GM12892 (cell line): Measurements from ENCODE around the gene BAZ2B.
A peak's percentile ranks its signal among the peaks of the same experiment; 100 is the strongest.

ENCODE experiments used
- DNase-seq: peaks from one replicate; pipeline ENCODE4 v3.0.0; 2011; ENCODE audit not compliant: insufficient read length
- FAIRE-seq: peaks from 2 replicates; lab custom pipeline; 2011; peaks lifted over from hg19 to GRCh38; lab: Jason Lieb, UNC
- POLR2A ChIP-seq: IDR thresholded peaks from 2 replicates; pipeline ENCODE4 v1.6.1; 2011; ENCODE audit warnings: low read depth, low read length, control low read depth
- POLR2AphosphoS5 ChIP-seq: IDR thresholded peaks from 2 replicates; pipeline ENCODE4 v1.6.1; 2011; ENCODE audit warnings: low read depth, low read length, control low read depth
- TAF1 ChIP-seq: IDR thresholded peaks from 2 replicates; pipeline ENCODE4 v1.6.1; 2011; ENCODE audit warnings: low read depth, mild to moderate bottlenecking, control low read depth, low read length, borderline replicate concordance

The BAZ2B gene

GRCh38 chr2:159562248-159562647 lies 54.1 kb downstream of the BAZ2B start:
- no peak for DNase-seq
- TF ChIP-seq POLR2AphosphoS5, result no peak
- TF ChIP-seq POLR2A, result no peak
- no peak for TF ChIP-seq TAF1
- FAIRE-seq, result no peak

GRCh38 chr2:159561786-159562185 lies 54.6 kb downstream of the BAZ2B start:
- FAIRE-seq, result no peak
- TF ChIP-seq TAF1 (no peak), POLR2AphosphoS5 (no peak), POLR2A (no peak)
- no peak for DNase-seq

GRCh38 chr2:159561242-159561641 lies 55.1 kb downstream of the BAZ2B start:
- TF ChIP-seq POLR2AphosphoS5 (no peak), POLR2A (no peak), TAF1 (no peak)
- DNase-seq, result no peak
- peak; percentile 9 for FAIRE-seq

- no peak for TF ChIP-seq POLR2AphosphoS5
- no peak for TF ChIP-seq POLR2A
- TF ChIP-seq TAF1, result no peak
- FAIRE-seq, result no peak
- no peak for DNase-seq
These were observed 57.3 kb downstream of the BAZ2B start for GRCh38 chr2:159559034-159559433.

- FAIRE-seq (no peak), DNase-seq (no peak)
- TF ChIP-seq POLR2A, result no peak
- TF ChIP-seq POLR2AphosphoS5, result no peak
- no peak for TF ChIP-seq TAF1
These were observed 57.9 kb downstream of the BAZ2B start for GRCh38 chr2:159558479-159558878.

- peak; percentile 67 for FAIRE-seq
- TF ChIP-seq TAF1 (no peak), POLR2A (no peak), POLR2AphosphoS5 (no peak)
- no peak for DNase-seq
These were observed 58.8 kb downstream of the BAZ2B start for GRCh38 chr2:159557437-159558034.

- TF ChIP-seq TAF1 (no peak), POLR2A (no peak), POLR2AphosphoS5 (no peak)
- FAIRE-seq (no peak), DNase-seq (no peak)
These were observed 60.5 kb downstream of the BAZ2B start for GRCh38 chr2:159555651-159556392.

- DNase-seq (no peak), FAIRE-seq (no peak)
- TF ChIP-seq TAF1 (no peak), POLR2AphosphoS5 (no peak), POLR2A (no peak)
These were observed 62.6 kb downstream of the BAZ2B start for GRCh38 chr2:159553727-159554126.

- FAIRE-seq, result no peak
These were observed 64.5 kb downstream of the BAZ2B start for GRCh38 chr2:159551806-159552205.

GRCh38 chr2:159550231-159550630 lies 66.1 kb downstream of the BAZ2B start:
- no peak for TF ChIP-seq TAF1
- TF ChIP-seq POLR2A, result no peak
- TF ChIP-seq POLR2AphosphoS5, result no peak
- FAIRE-seq (no peak), DNase-seq (no peak)

More at GRCh38 chr2:159551806-159552205, 64.5 kb downstream of the BAZ2B start:
- DNase-seq, result no peak
- no peak for TF ChIP-seq TAF1
- no peak for TF ChIP-seq POLR2A
- TF ChIP-seq POLR2AphosphoS5, result no peak

GRCh38 chr2:159549234-159549633 lies 67.1 kb downstream of the BAZ2B start:
- no peak for DNase-seq
- TF ChIP-seq POLR2AphosphoS5, result no peak
- no peak for TF ChIP-seq TAF1
- no peak for TF ChIP-seq POLR2A
- no peak for FAIRE-seq
